Ascending aorta (tissue), 2 donors: ENCODE data around the gene PHKA1. TPM values are rescaled to one million over a fixed set of nuclear protein-coding genes. Genes with fewer than 3 reads are reported as not detected.
"Not testable (repeated sequence)": the region's sequence is repeated elsewhere in the genome, so short reads cannot be mapped to it uniquely, and the experiment has no call there.

Experiments
- DNase-seq, 2 donors: peaks; one replicate each; pipeline ENCODE4 v3.0.0-alpha.2; 2019; ENCODE audit warnings: low spot score in 2 of 2
- H3K27ac ChIP-seq, 2 donors: fragments of 200-600 bp; sonication (generic); one replicate each; pipeline ENCODE4 v1.5.1; 2016 to 2017; ENCODE audit warnings: mild to moderate bottlenecking in 1 of 2
- H3K27me3 ChIP-seq: fragments of 200-600 bp; sonication (generic); one replicate; pipeline ENCODE4 v1.5.1; 2017
- H3K36me3 ChIP-seq, 2 donors: fragments of 200-600 bp; sonication (generic); one replicate each; pipeline ENCODE4 v1.5.1; 2016
- H3K4me1 ChIP-seq, 2 donors: fragments of 200-600 bp; sonication (generic); one replicate each; pipeline ENCODE4 v1.5.1; 2016 to 2017; ENCODE audit warnings: mild to moderate bottlenecking in 1 of 2
- H3K4me3 ChIP-seq, 2 donors: fragments of 200-600 bp; sonication (generic); one replicate each; pipeline ENCODE4 v1.5.1; 2016 to 2017; ENCODE audit warnings: mild to moderate bottlenecking in 1 of 2
- H3K9me3 ChIP-seq, 2 donors: fragments of 200-600 bp; sonication (generic); one replicate each; pipeline ENCODE4 v1.5.1; 2016
- CTCF ChIP-seq, 3 experiments: fragments of 200-600 bp in 2 of 3; fragments of 450-650 bp in 1 of 3; sonication (generic) in 2 of 3; IDR thresholded peaks; one replicate each; pipeline ENCODE4 v1.5.1; 2016 to 2019; ENCODE audit warnings: antibody characterized with exemption in 3 of 3, mild to moderate bottlenecking in 1 of 3, moderate library complexity in 1 of 3
- intact Hi-C: fragments of 100-400 bp; cut with DNase I; formaldehyde crosslinking; loops from one replicate; pipeline ENCODE4 v1.15.1; 2023
- total RNA-seq: library from RNA; depleted of rRNA; stranded (reverse); fragments of >200 nt; gene quantifications from one replicate; pipeline ENCODE4 v1.1.0, GENCODE V29; 2016

The PHKA1 gene
- total RNA-seq, 1 donor from 2014 or later = 4.8 TPM

DNA sequence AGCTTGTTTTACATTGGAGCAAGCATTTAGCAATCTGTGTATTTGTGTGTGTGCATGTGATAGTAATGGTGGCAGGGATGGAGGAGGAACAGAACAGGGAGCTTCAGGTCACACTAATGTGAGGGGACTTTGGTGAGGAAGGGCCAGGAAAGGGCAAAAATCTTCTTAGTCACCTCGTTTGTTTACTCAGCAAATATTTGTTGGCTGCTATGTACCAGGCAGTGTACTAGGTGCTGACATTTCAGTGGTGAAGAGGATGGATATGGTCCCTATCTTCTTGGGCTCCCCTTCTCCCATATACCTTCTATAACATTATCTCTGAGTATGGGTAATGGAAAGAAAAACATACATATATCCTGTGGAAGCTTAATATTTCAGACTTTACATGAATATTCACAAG lies 92.9 kb downstream of the PHKA1 start:
- H3K27me3 ChIP-seq = no peaks in the 10 kb centered on the region
- no peak overlapping the region for H3K4me3 ChIP-seq
- H3K36me3 ChIP-seq = no peaks in the 10 kb centered on the region
- intact Hi-C loops = loop anchor here (5.0 to 10.0 kb wide), 2 partner anchors 56 to 91 kb away; partner anchors contain the start of gene PHKA1
- peaks cover 0 to 3% of the 10 kb centered on the region in 2 donors for H3K4me1 ChIP-seq
- H3K9me3 ChIP-seq = no peaks in the 10 kb centered on the region
- peak overlapping the region; percentile 71 to 76 for H3K27ac ChIP-seq
- TF ChIP-seq CTCF (IDR thresholded peaks at IDR 0.05) = no peak
- DNase-seq = no peak

GRCh38 chrX:72620550-72621145 lies 93.5 kb downstream of the PHKA1 start:
- Histone ChIP-seq H3K27ac (peak overlapping the region; percentile 71 to 76), H3K36me3 (no peaks in the 10 kb centered on the region), H3K27me3 (no peaks in the 10 kb centered on the region), H3K4me3 (no peak overlapping the region), H3K9me3 (no peaks in the 10 kb centered on the region), H3K4me1 (peaks cover 0 to 3% of the 10 kb centered on the region in 2 donors)
- peak; percentile 42 to 89 for DNase-seq
- TF ChIP-seq CTCF (IDR thresholded peaks at IDR 0.05) = no peak
- intact Hi-C loops = loop anchor here (5.0 to 10.0 kb wide), 2 partner anchors 56 to 92 kb away; partner anchors contain the start of gene PHKA1

DNA sequence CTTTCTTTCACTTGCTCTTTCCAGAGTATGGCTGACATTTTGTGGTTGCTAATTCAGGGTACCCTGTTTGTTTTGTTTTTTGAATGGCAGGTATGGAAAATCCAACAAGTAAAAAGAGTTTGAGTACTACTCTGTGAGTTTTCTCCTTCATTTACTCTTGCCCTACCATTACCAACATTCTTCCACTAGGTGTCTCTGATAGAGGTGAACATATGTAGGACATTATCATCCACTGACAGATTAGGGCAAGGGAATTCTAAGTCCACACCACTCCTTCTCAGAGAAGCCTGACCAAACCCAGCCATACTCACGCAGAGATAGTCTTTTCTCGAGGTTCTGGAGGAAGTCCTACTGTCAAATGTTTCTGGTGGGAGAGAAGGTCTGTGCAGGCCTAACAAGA lies 104.8 kb downstream of the PHKA1 start:
- Histone ChIP-seq H3K4me3 (no peak overlapping the region), H3K36me3 (peaks cover 0 to 3% of the 10 kb centered on the region in 2 donors), H3K4me1 (no peaks in the 10 kb centered on the region), H3K27ac (no peak overlapping the region), H3K27me3 (no peaks in the 10 kb centered on the region), H3K9me3 (no peaks in the 10 kb centered on the region)
- TF ChIP-seq CTCF (IDR thresholded peaks at IDR 0.05) = no peak
- no peak for DNase-seq
- intact Hi-C loops = no loop called here

- Histone ChIP-seq H3K27me3 (no peaks in the 10 kb centered on the region), H3K9me3 (no peaks in the 10 kb centered on the region), H3K36me3 (peaks cover 0 to 3% of the 10 kb centered on the region in 2 donors), H3K4me3 (no peak overlapping the region), H3K4me1 (no peaks in the 10 kb centered on the region), H3K27ac (no peak overlapping the region)
- TF ChIP-seq CTCF (IDR thresholded peaks at IDR 0.05) = no peak
- DNase-seq = no peak
- intact Hi-C loops = no loop called here
Measured at GRCh38 chrX:72604705-72605104, 109.4 kb downstream of the PHKA1 start.

DNA sequence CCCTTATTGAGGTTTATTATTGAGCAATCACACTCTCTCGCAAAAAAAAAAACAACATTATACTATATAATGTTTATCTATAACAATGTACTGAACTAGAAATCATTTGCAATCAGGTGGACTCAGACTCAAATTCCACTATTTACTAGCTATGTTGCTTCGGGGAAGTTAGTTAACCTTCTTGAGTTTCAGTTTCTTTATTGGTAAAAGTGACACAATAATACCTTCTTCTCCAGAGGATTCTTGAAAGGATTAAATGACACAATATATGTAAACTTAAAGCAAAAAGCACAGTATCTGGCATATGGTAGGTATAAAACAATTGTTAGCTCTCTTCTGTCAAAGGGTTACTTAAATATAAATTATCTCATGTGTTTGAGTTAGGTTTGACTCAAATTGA lies 110.0 kb downstream of the PHKA1 start:
- H3K36me3 ChIP-seq = peaks cover 0 to 3% of the 10 kb centered on the region in 2 donors
- H3K9me3 ChIP-seq = no peaks in the 10 kb centered on the region
- no peak for TF ChIP-seq CTCF (IDR thresholded peaks at IDR 0.05)
- H3K27me3 ChIP-seq = no peaks in the 10 kb centered on the region
- no peak overlapping the region for H3K27ac ChIP-seq
- H3K4me1 ChIP-seq = no peaks in the 10 kb centered on the region
- intact Hi-C loops = no loop called here
- DNase-seq = no peak
- H3K4me3 ChIP-seq = no peak overlapping the region

GRCh38 chrX:72591038-72591437 lies 123.1 kb downstream of the PHKA1 start:
- intact Hi-C loops = not testable (repeated sequence)

More at GRCh38 chrX:72591038-72591437, 123.1 kb downstream of the PHKA1 start:
- not testable (repeated sequence) for H3K27me3 ChIP-seq, H3K27ac ChIP-seq, H3K9me3 ChIP-seq, H3K4me1 ChIP-seq, DNase-seq, H3K36me3 ChIP-seq, H3K4me3 ChIP-seq
